SK-N-SH (cell line): ENCODE data around the gene GRPEL2. TPM values are rescaled to one million over a fixed set of nuclear protein-coding genes. Genes with fewer than 3 reads are reported as not detected.

ENCODE experiments used
- CTCF ChIA-PET: fragments of 300-600, 350-600 bp; formaldehyde crosslinking; extraction: SDS; loops from one replicate; lab custom pipeline; 2021; lab: Yijun Ruan, JAX
- POLR2A ChIA-PET: fragments of 350-600 bp; sonication (Branson Sonifier 250); formaldehyde crosslinking; extraction: SDS; loops from one replicate; lab custom pipeline; 2020; ENCODE audit warnings: antibody characterized with exemption, inconsistent platforms; lab: Yijun Ruan, JAX
- DNase-seq: peaks from one replicate; pipeline ENCODE4 v3.0.0; 2012
- H2AFZ ChIP-seq: fragments of 200-600 bp; sonication (generic); 2 replicates; pipeline ENCODE4 v1.8.1; 2016; ENCODE audit warnings: antibody characterized with exemption, mild to moderate bottlenecking, low read depth
- H3F3A ChIP-seq: fragments of 200-600 bp; sonication (generic); replicated peaks from 2 replicates; pipeline ENCODE3; 2016; ENCODE audit warnings: antibody characterized with exemption, mild to moderate bottlenecking; ENCODE audit not compliant: insufficient read depth
- H3K27ac ChIP-seq, 2 experiments: fragments of 200-500 bp in 1 of 2; fragments of 200-600 bp in 1 of 2; sonication (Bioruptor generic) in 1 of 2; sonication (generic), shearing (Covaris generic) in 1 of 2; 2 replicates each; pipeline versions ENCODE4 v1.5.1 to v1.6.1; 2014 to 2016; ENCODE audit warnings: low read depth in 2 of 2, inconsistent platforms in 1 of 2, low read length in 1 of 2, mild to moderate bottlenecking in 1 of 2, mixed read lengths in 1 of 2
- H3K27me3 ChIP-seq: fragments of 200-600 bp; sonication (generic), shearing (Covaris generic); 2 replicates; pipeline ENCODE4 v1.6.1; 2016; ENCODE audit warnings: mixed run types; ENCODE audit not compliant: insufficient read depth
- H3K36me3 ChIP-seq, 2 experiments: fragments of 200-500 bp in 1 of 2; fragments of 200-600 bp in 1 of 2; sonication (Bioruptor generic) in 1 of 2; sonication (generic) in 1 of 2; replicated peaks in 1 of 2; 2 replicates each; pipeline versions ENCODE3 to v1.5.1; 2014 to 2016; ENCODE audit warnings: low read length in 1 of 2, mild to moderate bottlenecking in 1 of 2; ENCODE audit not compliant: insufficient read depth in 2 of 2, control insufficient read depth in 1 of 2
- H3K4me1 ChIP-seq, 2 experiments: fragments of 200-500 bp in 1 of 2; fragments of 200-600 bp in 1 of 2; sonication (Bioruptor generic) in 1 of 2; sonication (generic), shearing (Covaris generic) in 1 of 2; 2 replicates each; pipeline versions ENCODE4 v1.5.1 to v1.6.1; 2014 to 2016; ENCODE audit warnings: low read depth in 1 of 2, low read length in 1 of 2, mixed run types in 1 of 2; ENCODE audit not compliant: insufficient read depth in 2 of 2, control insufficient read depth in 1 of 2
- H3K4me2 ChIP-seq: fragments of 200-600 bp; sonication (generic), shearing (Covaris generic); 2 replicates; pipeline ENCODE4 v1.6.1; 2017; ENCODE audit warnings: mixed run types
- H3K4me3 ChIP-seq, 2 experiments: fragments of 200-500 bp in 1 of 2; fragments of 200-600 bp in 1 of 2; sonication (Bioruptor generic) in 1 of 2; sonication (generic), shearing (Covaris generic) in 1 of 2; 2 replicates each; pipeline versions ENCODE4 v1.5.1 to v1.8.1; 2014 to 2016; ENCODE audit warnings: low read depth in 2 of 2, inconsistent platforms in 1 of 2, low read length in 1 of 2, mild to moderate bottlenecking in 1 of 2, mixed read lengths in 1 of 2, moderate library complexity in 1 of 2
- H3K79me2 ChIP-seq: fragments of 200-600 bp; sonication (generic); 2 replicates; pipeline ENCODE4 v1.8.1; 2017; ENCODE audit warnings: mild to moderate bottlenecking; ENCODE audit not compliant: insufficient read depth
- H3K9ac ChIP-seq: fragments of 200-600 bp; sonication (generic); 2 replicates; pipeline ENCODE4 v1.6.1; 2017; ENCODE audit warnings: mixed run types
- H3K9me2 ChIP-seq: fragments of 200-600 bp; sonication (generic); 2 replicates; pipeline ENCODE4 v1.6.1; 2017; ENCODE audit warnings: mixed run types
- H3K9me3 ChIP-seq: fragments of 200-600 bp; sonication (generic); 2 replicates; pipeline ENCODE4 v1.6.1; 2017; ENCODE audit warnings: mixed run types, mild to moderate bottlenecking, moderate library complexity
- H4K20me1 ChIP-seq: fragments of 200-600 bp; sonication (generic); 2 replicates; pipeline ENCODE4 v1.6.1; 2017; ENCODE audit warnings: mild to moderate bottlenecking, mixed run types; ENCODE audit not compliant: insufficient read depth
- CTCF ChIP-seq: fragments of 200-600 bp; sonication (generic); IDR thresholded peaks from 2 replicates; pipeline ENCODE4 v1.6.1; 2017; ENCODE audit warnings: antibody characterized with exemption, mild to moderate bottlenecking, moderate library complexity
- EP300 ChIP-seq, 2 experiments: IDR thresholded peaks; 2 replicates each; pipeline versions ENCODE4 v1.4.0 to v1.6.1; 2012; ENCODE audit warnings: borderline replicate concordance in 1 of 2, low read depth in 1 of 2, low read length in 1 of 2
- FOSL2 ChIP-seq: IDR thresholded peaks from 2 replicates; pipeline ENCODE4 v1.4.0; 2012; ENCODE audit warnings: low read depth, mild to moderate bottlenecking, moderate library complexity, borderline replicate concordance
- GATA2 ChIP-seq: sonication (generic); formaldehyde crosslinking; IDR thresholded peaks from 2 replicates; pipeline ENCODE4 v1.5.0; 2020; ENCODE audit warnings: mild to moderate bottlenecking, missing genetic modification reagents
- JUND ChIP-seq: IDR thresholded peaks from 2 replicates; pipeline ENCODE4 v1.4.0; 2012
- MAX ChIP-seq: IDR thresholded peaks from 2 replicates; pipeline ENCODE4 v1.4.0; 2012; ENCODE audit warnings: low read depth
- MXI1 ChIP-seq: IDR thresholded peaks from 2 replicates; pipeline ENCODE4 v1.6.1; 2012; ENCODE audit warnings: mild to moderate bottlenecking, low read depth, low read length, improper control_type of control experiment
- POLR2AphosphoS5 ChIP-seq: IDR thresholded peaks from 2 replicates; pipeline ENCODE4 v1.6.1; 2012; ENCODE audit warnings: low read depth, low read length
- REST ChIP-seq: IDR thresholded peaks from 2 replicates; pipeline ENCODE4 v1.6.1; 2012; ENCODE audit warnings: mild to moderate bottlenecking, low read depth, low read length, moderate library complexity
- RFX5 ChIP-seq: IDR thresholded peaks from 2 replicates; pipeline ENCODE4 v1.6.1; 2012; ENCODE audit warnings: mild to moderate bottlenecking, improper control_type of control experiment, low read length
- RXRA ChIP-seq: IDR thresholded peaks from 2 replicates; pipeline ENCODE4 v1.4.0; 2012; ENCODE audit warnings: low read depth, mild to moderate bottlenecking, borderline replicate concordance
- TCF12 ChIP-seq: IDR thresholded peaks from 2 replicates; pipeline ENCODE4 v1.4.0; 2012
- TEAD4 ChIP-seq: IDR thresholded peaks from 2 replicates; pipeline ENCODE4 v1.4.0; 2012; ENCODE audit warnings: mild to moderate bottlenecking, borderline replicate concordance; ENCODE audit not compliant: insufficient read depth
- WGBS: methylation state at CpG from one replicate; pipeline ENCODE4 v1.1.6; 2017; ENCODE audit warnings: low lambda C conversion rate; 5-methylcytosine and 5-hydroxymethylcytosine counted together
- polyA plus RNA-seq, 3 experiments: library from polyadenylated mRNA; depleted of rRNA; stranded (reverse); fragments of >200 nt; gene quantifications; 2 replicates each; pipeline ENCODE4 v1.2.3, GENCODE V29; 2012

GRPEL2 gene
- polyA plus RNA-seq, 1 of the 3 experiments (the other 2 are of a cell fraction), result 4.6 TPM

- no peak for DNase-seq
- no peak overlapping the region for H3K27ac ChIP-seq
- H3K36me3 ChIP-seq, result no peaks in the 10 kb centered on the region
- H3F3A ChIP-seq, result no peaks in the 10 kb centered on the region
- H3K9me2 ChIP-seq, result no peaks in the 10 kb centered on the region
- POLR2A ChIA-PET, result interaction anchor here (0.9 to 1.8 kb wide), 5 partner anchors 9 to 209 kb away, joined by 3 to 4 read pairs (median 3); partner anchors contain the start of genes ARHGEF37 and GRPEL2
- no peak overlapping the region for H2AFZ ChIP-seq
- no peaks in the 10 kb centered on the region for H3K27me3 ChIP-seq
- H3K4me2 ChIP-seq, result no peak overlapping the region
- H3K4me3 ChIP-seq, result no peak overlapping the region
- H4K20me1 ChIP-seq, result no peaks in the 10 kb centered on the region
- CTCF ChIA-PET, result interaction anchor here (0.9 to 41.4 kb wide), 24 partner anchors 11 to 247 kb away, joined by 3 to 1751 read pairs (median 5); partner anchors contain the start of genes CSNK1A1, GRPEL2, IL17B and PCYOX1L
- H3K9me3 ChIP-seq, result no peaks in the 10 kb centered on the region
- peaks cover 0 to 13% of the 10 kb centered on the region in 2 experiments; a peak in 1 of 4 replicates for H3K4me1 ChIP-seq
- H3K79me2 ChIP-seq, result no peaks in the 10 kb centered on the region
- TF ChIP-seq TCF12 (no peak), RFX5 (no peak), MAX (no peak), JUND (no peak), GATA2 (no peak), TEAD4 (no peak), RXRA (no peak)
- H3K9ac ChIP-seq, result no peak overlapping the region
- WGBS, result 89% methylated on average over 4 of the region's 4 CpGs
These were observed 26.9 kb downstream of the GRPEL2 start for GRCh38 chr5:149372076-149372795.

- Histone ChIP-seq H3K27me3 (no peaks in the 10 kb centered on the region), H3K9ac (no peak overlapping the region), H3K27ac (no peak overlapping the region), H3K4me1 (peaks cover 0 to 6% of the 10 kb centered on the region in 2 experiments; a peak in 1 of 4 replicates), H2AFZ (no peak overlapping the region), H3K36me3 (no peaks in the 10 kb centered on the region), H3K4me3 (no peak overlapping the region), H3K9me2 (no peaks in the 10 kb centered on the region), H4K20me1 (no peaks in the 10 kb centered on the region), H3F3A (no peaks in the 10 kb centered on the region), H3K79me2 (no peaks in the 10 kb centered on the region), H3K9me3 (no peaks in the 10 kb centered on the region), H3K4me2 (no peak overlapping the region)
- 90% methylated on average over 3 of the region's 3 CpGs for WGBS
- ChIA-PET POLR2A (interaction anchor here (1.0 to 1.8 kb wide), 2 partner anchors 28 to 209 kb away, joined by 3 to 4 read pairs; partner anchors contain the start of genes ARHGEF37 and GRPEL2), CTCF (interaction anchor here (1.4 to 41.4 kb wide), 12 partner anchors 11 to 205 kb away, joined by 3 to 1751 read pairs (median 12); partner anchors contain the start of genes CSNK1A1, IL17B and PCYOX1L)
- no peak for DNase-seq
- TF ChIP-seq CTCF (no peak), EP300 (IDR thresholded peaks at IDR 0.05; ENCODE audit: borderline replicate concordance in 1 of 2, low read depth in 1 of 2, low read length in 1 of 2) (no peak), REST (no peak), TEAD4 (no peak), MXI1 (no peak), FOSL2 (no peak), POLR2AphosphoS5 (no peak)
These were observed 27.6 kb downstream of the GRPEL2 start for GRCh38 chr5:149372932-149373331.
